Activated T-cell treated with anti-CD3 and anti-CD28 coated beads, Interleukin-2, amount 50 U/mL, for 24 hours (primary cell): ENCODE measurements around the gene RNF207.

Experiments
- DNase-seq: peaks from one replicate; pipeline ENCODE4 v3.0.0-alpha.2; 2020
- H3K27ac Mint-ChIP-seq: 2 replicates; pipeline ENCODE4 v1.8.0; 2020; ENCODE audit warnings: mild to moderate bottlenecking, mixed read lengths
- H3K27me3 Mint-ChIP-seq: 2 replicates; pipeline ENCODE4 v1.8.0; 2020; ENCODE audit warnings: mixed read lengths
- H3K36me3 Mint-ChIP-seq: 2 replicates; pipeline ENCODE4 v1.8.0; 2020; ENCODE audit warnings: low read depth, mixed read lengths
- H3K4me1 Mint-ChIP-seq: 2 replicates; pipeline ENCODE4 v1.8.0; 2020; ENCODE audit warnings: low read depth, mixed read lengths
- H3K4me3 Mint-ChIP-seq: 2 replicates; pipeline ENCODE4 v1.8.0; 2020; ENCODE audit warnings: mild to moderate bottlenecking, moderate library complexity, mixed read lengths
- H3K9me3 Mint-ChIP-seq: 2 replicates; pipeline ENCODE4 v1.8.0; 2020; ENCODE audit warnings: mixed read lengths

The RNF207 gene

GRCh38 chr1:6251233-6251632 is 45.3 kb downstream of the RNF207 start:
- Mint-ChIP-seq H3K4me1 (peaks cover 7% of the 10 kb centered on the region), H3K27me3 (peaks cover 50% of the 10 kb centered on the region), H3K27ac (no peak overlapping the region), H3K36me3 (no peaks in the 10 kb centered on the region), H3K4me3 (no peak overlapping the region), H3K9me3 (no peaks in the 10 kb centered on the region)
- no peak for DNase-seq

GRCh38 chr1:6251681-6252373 is 45.9 kb downstream of the RNF207 start:
- H3K4me1 Mint-ChIP-seq, result peaks cover 2% of the 10 kb centered on the region
- H3K27ac Mint-ChIP-seq, result no peak overlapping the region
- DNase-seq, result no peak
- peaks cover 44% of the 10 kb centered on the region for H3K27me3 Mint-ChIP-seq
- no peaks in the 10 kb centered on the region for H3K36me3 Mint-ChIP-seq
- H3K4me3 Mint-ChIP-seq, result no peak overlapping the region
- no peaks in the 10 kb centered on the region for H3K9me3 Mint-ChIP-seq

DNA sequence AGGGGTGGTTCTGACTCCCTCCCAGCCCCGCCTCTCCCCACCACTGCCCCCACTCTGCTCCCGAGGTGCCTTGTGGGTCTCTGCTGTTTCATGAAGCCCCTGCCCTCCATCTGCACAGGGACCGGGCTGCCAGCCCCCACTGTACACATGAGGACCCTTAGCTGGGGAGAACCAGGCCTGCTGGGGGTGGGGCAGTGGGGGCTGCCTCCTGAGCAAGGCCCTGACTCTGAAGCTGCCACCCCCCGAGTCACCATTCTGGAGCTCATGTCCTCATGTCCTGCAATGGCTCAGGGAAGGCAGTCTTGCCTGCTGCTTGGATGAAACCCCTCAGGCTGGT is 46.4 kb downstream of the RNF207 start:
- no peak overlapping the region for H3K27ac Mint-ChIP-seq
- no peaks in the 10 kb centered on the region for H3K9me3 Mint-ChIP-seq
- H3K4me1 Mint-ChIP-seq, result peaks cover 2% of the 10 kb centered on the region
- no peaks in the 10 kb centered on the region for H3K36me3 Mint-ChIP-seq
- peaks cover 39% of the 10 kb centered on the region for H3K27me3 Mint-ChIP-seq
- no peak overlapping the region for H3K4me3 Mint-ChIP-seq
- no peak for DNase-seq

DNA sequence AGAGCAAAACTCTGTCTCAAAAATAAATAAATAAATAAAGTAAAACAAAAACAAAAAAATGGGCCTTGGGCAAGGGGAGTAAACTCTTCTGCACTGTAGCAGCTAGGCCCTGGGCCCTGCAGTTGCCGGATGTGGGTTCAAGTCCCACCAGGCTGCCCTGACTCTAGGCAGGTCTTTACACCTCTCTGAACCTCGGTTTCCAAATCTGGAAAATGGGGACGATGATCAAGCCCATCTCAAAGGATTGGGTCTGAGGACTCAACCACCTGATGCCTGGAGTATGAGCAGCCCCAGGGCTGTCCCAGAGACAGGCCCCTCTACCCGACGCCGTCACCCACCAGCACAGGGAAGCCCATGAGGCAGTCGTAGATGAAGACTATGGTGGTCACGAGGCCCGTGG is 47.5 kb downstream of the RNF207 start:
- H3K27me3 Mint-ChIP-seq, result peaks cover 34% of the 10 kb centered on the region
- peaks cover 2% of the 10 kb centered on the region for H3K4me1 Mint-ChIP-seq
- no peak overlapping the region for H3K4me3 Mint-ChIP-seq
- no peaks in the 10 kb centered on the region for H3K9me3 Mint-ChIP-seq
- H3K36me3 Mint-ChIP-seq, result no peaks in the 10 kb centered on the region
- H3K27ac Mint-ChIP-seq, result no peak overlapping the region
- DNase-seq, result no peak

DNA sequence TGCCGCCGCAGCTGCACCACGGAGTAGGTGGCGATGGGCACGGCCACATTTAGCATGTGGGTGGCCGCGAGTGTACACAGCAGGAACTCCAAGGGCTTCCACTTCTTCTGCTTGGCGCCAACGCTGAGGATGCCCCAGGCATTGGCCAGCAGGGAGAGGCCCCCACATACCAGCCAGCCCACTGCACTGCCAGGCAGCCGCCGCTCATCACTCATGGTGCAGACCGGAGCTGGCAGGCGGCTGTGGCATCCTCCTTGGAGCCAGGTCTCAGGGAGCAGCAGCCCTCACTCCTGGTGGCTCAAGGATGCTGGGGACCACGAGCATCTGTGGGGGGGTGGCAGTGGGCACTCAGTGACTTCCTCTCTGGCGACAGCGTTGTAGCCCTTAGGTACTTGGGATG is 48.8 kb downstream of the RNF207 start:
- peaks cover 40% of the 10 kb centered on the region for H3K27me3 Mint-ChIP-seq
- H3K36me3 Mint-ChIP-seq, result no peaks in the 10 kb centered on the region
- no peak for DNase-seq
- no peak overlapping the region for H3K4me3 Mint-ChIP-seq
- H3K9me3 Mint-ChIP-seq, result no peaks in the 10 kb centered on the region
- peaks cover 3% of the 10 kb centered on the region for H3K4me1 Mint-ChIP-seq
- H3K27ac Mint-ChIP-seq, result no peak overlapping the region

DNA sequence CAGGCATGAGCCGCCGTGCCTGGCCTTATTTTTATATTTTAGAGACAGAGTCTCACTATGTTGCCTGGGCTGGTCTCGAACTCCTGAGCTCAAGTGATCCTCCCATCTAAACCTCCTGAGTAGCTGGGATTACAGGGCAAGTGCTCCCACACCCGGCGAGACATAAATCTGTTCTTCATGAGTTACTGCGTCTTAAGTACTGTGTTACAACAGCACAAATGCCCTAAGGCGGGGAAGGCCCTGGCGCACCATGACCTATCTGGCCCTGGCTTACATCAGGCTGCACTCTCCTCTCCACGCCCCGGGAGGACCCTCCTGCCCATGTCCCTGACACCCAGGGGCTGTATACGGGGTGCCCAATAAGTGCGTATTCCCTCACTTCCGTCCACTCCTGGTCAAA is 50.7 kb downstream of the RNF207 start:
- DNase-seq, result no peak
- Mint-ChIP-seq H3K27ac (no peak overlapping the region), H3K36me3 (no peaks in the 10 kb centered on the region), H3K27me3 (peaks cover 28% of the 10 kb centered on the region), H3K4me3 (no peak overlapping the region), H3K9me3 (no peaks in the 10 kb centered on the region), H3K4me1 (peaks cover 5% of the 10 kb centered on the region)

GRCh38 chr1:6257541-6258069 is 51.7 kb downstream of the RNF207 start:
- H3K36me3 Mint-ChIP-seq, result no peaks in the 10 kb centered on the region

DNA sequence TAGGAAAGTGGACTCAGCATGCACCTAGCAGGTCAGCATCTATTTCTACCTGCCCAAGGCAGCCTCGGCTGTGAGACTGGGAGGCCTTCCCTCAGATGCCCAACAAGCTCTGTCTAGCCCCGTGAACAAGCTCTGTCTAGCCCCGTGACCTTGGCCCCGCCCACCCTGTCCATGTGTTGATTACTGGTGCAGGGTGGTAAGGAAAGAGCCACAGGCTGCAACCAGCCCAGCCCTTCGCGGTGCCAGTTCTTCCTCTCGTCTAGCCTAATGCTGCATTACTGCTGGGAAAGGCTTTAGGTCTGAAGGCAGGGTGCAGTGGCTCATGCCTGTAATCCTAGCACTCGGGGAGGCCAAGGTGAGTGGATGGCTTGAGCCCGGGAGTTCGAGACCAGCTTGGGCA is 52.8 kb downstream of the RNF207 start:
- DNase-seq, result no peak
- H3K4me1 Mint-ChIP-seq, result peaks cover 5% of the 10 kb centered on the region
- no peaks in the 10 kb centered on the region for H3K9me3 Mint-ChIP-seq
- H3K36me3 Mint-ChIP-seq, result no peaks in the 10 kb centered on the region
- no peak overlapping the region for H3K27ac Mint-ChIP-seq
- no peak overlapping the region for H3K4me3 Mint-ChIP-seq
- H3K27me3 Mint-ChIP-seq, result peaks cover 32% of the 10 kb centered on the region

More at GRCh38 chr1:6257541-6258069, 51.7 kb downstream of the RNF207 start:
- Mint-ChIP-seq H3K4me3 (no peak overlapping the region), H3K27ac (no peak overlapping the region), H3K4me1 (peaks cover 5% of the 10 kb centered on the region), H3K9me3 (no peaks in the 10 kb centered on the region), H3K27me3 (peaks cover 28% of the 10 kb centered on the region)
- no peak for DNase-seq

- H3K27me3 Mint-ChIP-seq, result peaks cover 32% of the 10 kb centered on the region
- H3K4me3 Mint-ChIP-seq, result no peak overlapping the region
- peak; percentile 85 for DNase-seq
These were observed 53.8 kb downstream of the RNF207 start for GRCh38 chr1:6259491-6260362.

DNA sequence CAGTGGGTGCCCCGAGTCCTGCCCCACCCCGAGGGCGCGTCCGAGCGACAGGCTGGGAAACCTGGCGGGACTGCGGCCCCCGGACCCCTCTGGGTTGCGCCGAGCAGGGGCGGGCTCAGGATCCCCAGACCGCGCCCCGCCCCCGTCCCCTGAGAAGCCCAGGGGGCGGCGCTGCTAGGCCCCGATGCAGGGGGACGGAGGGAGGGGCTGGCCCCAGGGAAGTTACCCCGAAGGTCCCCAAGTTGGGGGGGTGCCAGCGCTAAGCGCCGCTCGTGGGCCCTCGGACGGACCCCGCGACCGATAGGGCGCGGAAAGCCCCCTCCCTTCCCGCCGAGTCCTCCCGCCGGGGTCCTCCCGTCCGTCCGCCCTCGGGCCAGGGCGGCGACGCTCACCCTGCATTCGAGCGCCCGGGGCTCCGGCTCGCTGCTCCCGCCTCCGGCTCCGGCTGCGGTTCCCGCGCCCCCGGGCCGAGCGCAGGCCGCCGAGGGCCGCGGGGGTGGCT is 54.6 kb downstream of the RNF207 start:
- Mint-ChIP-seq H3K36me3 (peaks cover 4% of the 10 kb centered on the region), H3K4me1 (peaks cover 5% of the 10 kb centered on the region), H3K27ac (no peak overlapping the region), H3K4me3 (no peak overlapping the region), H3K27me3 (peaks cover 32% of the 10 kb centered on the region), H3K9me3 (no peaks in the 10 kb centered on the region)
- no peak for DNase-seq

More at GRCh38 chr1:6259491-6260362, 53.8 kb downstream of the RNF207 start:
- Mint-ChIP-seq H3K9me3 (no peaks in the 10 kb centered on the region), H3K4me1 (peaks cover 5% of the 10 kb centered on the region), H3K27ac (no peak overlapping the region), H3K36me3 (peaks cover 4% of the 10 kb centered on the region)

- Mint-ChIP-seq H3K27me3 (peaks cover 32% of the 10 kb centered on the region), H3K27ac (no peak within 1 kb of the TSS), H3K4me3 (peak within 1 kb of the TSS; percentile 57), H3K36me3 (peaks cover 4% of the 10 kb centered on the region), H3K9me3 (no peaks in the 10 kb centered on the region), H3K4me1 (peaks cover 5% of the 10 kb centered on the region)
- DNase-seq, result peak; percentile 72
These were observed 55.2 kb downstream of the RNF207 start, which contains the start of gene GPR153 for GRCh38 chr1:6260961-6261614. TSS of gene GPR153 (minus strand) at chr1:6261098. CDS start at chr1:6254905, 6,193 bp downstream.

DNA sequence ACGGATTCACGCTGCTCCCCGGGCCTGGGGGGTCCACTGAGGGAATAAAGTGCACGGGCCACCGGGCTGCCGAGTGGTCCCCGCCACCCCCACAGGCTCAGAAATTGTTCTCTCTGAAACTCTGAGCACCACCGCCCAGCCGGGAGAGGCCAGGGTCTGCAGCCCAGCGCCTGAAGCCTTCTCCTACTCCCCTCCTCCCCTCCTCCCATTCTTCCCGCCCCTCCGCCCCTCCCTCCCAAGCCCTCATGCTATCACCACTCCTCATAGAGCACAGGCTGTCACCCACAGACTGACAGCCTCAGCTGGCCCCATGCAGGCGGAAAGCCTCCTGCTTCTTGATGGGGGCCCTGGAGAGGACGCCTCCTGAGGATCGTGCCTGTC is 55.7 kb downstream of the RNF207 start:
- H3K36me3 Mint-ChIP-seq, result peaks cover 4% of the 10 kb centered on the region

GRCh38 chr1:6262555-6263420 is 56.9 kb downstream of the RNF207 start:
- no peak overlapping the region for H3K4me3 Mint-ChIP-seq
- DNase-seq, result no peak

More for the DNA sequence above, 55.7 kb downstream of the RNF207 start:
- H3K4me3 Mint-ChIP-seq, result peak overlapping the region; percentile 57
- peaks cover 5% of the 10 kb centered on the region for H3K4me1 Mint-ChIP-seq
- no peaks in the 10 kb centered on the region for H3K9me3 Mint-ChIP-seq
- H3K27me3 Mint-ChIP-seq, result peaks cover 32% of the 10 kb centered on the region
- DNase-seq, result no peak
- no peak overlapping the region for H3K27ac Mint-ChIP-seq

More at GRCh38 chr1:6262555-6263420, 56.9 kb downstream of the RNF207 start:
- Mint-ChIP-seq H3K4me1 (peaks cover 5% of the 10 kb centered on the region), H3K36me3 (peaks cover 4% of the 10 kb centered on the region), H3K27me3 (peaks cover 30% of the 10 kb centered on the region), H3K9me3 (no peaks in the 10 kb centered on the region), H3K27ac (no peak overlapping the region)
